HG03432 (cell line): ENCODE results near the gene NT5M.

ENCODE experiments used
- ATAC-seq: cut with Tn5 transposase; IDR thresholded peaks from one replicate; pipeline ENCODE4 v1.9.1; 2021; ENCODE audit warnings: mild to moderate bottlenecking, moderate library complexity; ENCODE audit not compliant: unreplicated experiment

The NT5M gene

GRCh38 chr17:17342242-17342945 lies 39.2 kb downstream of the NT5M start:
- ATAC-seq, result no peak

- ATAC-seq, result no peak
Measured at GRCh38 chr17:17343160-17343735, 40.1 kb downstream of the NT5M start.

GRCh38 chr17:17343896-17344506 lies 40.8 kb downstream of the NT5M start:
- ATAC-seq, result no peak

GRCh38 chr17:17344507-17345293 lies 41.5 kb downstream of the NT5M start:
- no peak for ATAC-seq

- no peak for ATAC-seq
Measured at GRCh38 chr17:17345294-17345597, 42.1 kb downstream of the NT5M start.

- no peak for ATAC-seq
Measured at GRCh38 chr17:17345686-17346427, 42.7 kb downstream of the NT5M start.

GRCh38 chr17:17346428-17347233 lies 43.5 kb downstream of the NT5M start:
- no peak for ATAC-seq

- ATAC-seq, result no peak
Measured at GRCh38 chr17:17347234-17347955, 44.2 kb downstream of the NT5M start.

- no peak for ATAC-seq
Measured at GRCh38 chr17:17347956-17348871, 45.0 kb downstream of the NT5M start.

- ATAC-seq, result no peak
Measured at GRCh38 chr17:17348872-17349723, 45.9 kb downstream of the NT5M start.

GRCh38 chr17:17349724-17350106 lies 46.5 kb downstream of the NT5M start:
- ATAC-seq, result no peak

- ATAC-seq, result no peak
Measured at GRCh38 chr17:17350491-17351355, 47.5 kb downstream of the NT5M start.

- no peak for ATAC-seq
Measured at GRCh38 chr17:17351356-17351891, 48.3 kb downstream of the NT5M start.

- no peak for ATAC-seq
Measured at GRCh38 chr17:17351901-17352781, 49.0 kb downstream of the NT5M start.

- no peak for ATAC-seq
Measured at GRCh38 chr17:17352836-17353624, 49.9 kb downstream of the NT5M start.
